Measurements from ENCODE around the gene MCM9.

The MCM9 gene

GRCh38 chr6:118780668-118781067 lies 154.3 kb downstream of the MCM9 start:
- no peak for DNase-seq

GRCh38 chr6:118776607-118777549 lies 158.1 kb downstream of the MCM9 start:
- H3K36me3 ChIP-seq (replicated peaks), result no peaks in the 10 kb centered on the region
- in situ Hi-C loops (cut with HindIII; ENCODE audit: low pct_ligation_motif_present, low sequenced_read_pairs), result loop anchor here (25.0 kb wide), 1 partner anchor 490 kb away; no protein-coding TSS in a partner anchor
- no peaks in the 10 kb centered on the region for H3K27me3 ChIP-seq (replicated peaks)
- no peak overlapping the region for H3K27ac ChIP-seq
- peak; percentile 85 for DNase-seq
- no peak overlapping the region for H3K4me3 ChIP-seq (ENCODE audit: low read depth, low read length)
- peak; percentile 77 for TF ChIP-seq CTCF (IDR thresholded peaks at IDR 0.05; ENCODE audit: low read depth, low read length, missing control alignments)

More at GRCh38 chr6:118780668-118781067, 154.3 kb downstream of the MCM9 start:
- Histone ChIP-seq H3K36me3 (replicated peaks) (no peaks in the 10 kb centered on the region), H3K4me3 (ENCODE audit: low read depth, low read length) (no peak overlapping the region), H3K27me3 (replicated peaks) (no peaks in the 10 kb centered on the region), H3K27ac (no peak overlapping the region)
- in situ Hi-C loops (cut with HindIII; ENCODE audit: low pct_ligation_motif_present, low sequenced_read_pairs), result loop anchor here (25.0 kb wide), 1 partner anchor 493 kb away; no protein-coding TSS in a partner anchor
- no peak for TF ChIP-seq CTCF (IDR thresholded peaks at IDR 0.05; ENCODE audit: low read depth, low read length, missing control alignments)

- DNase-seq, result no peak
Observed at GRCh38 chr6:118775381-118775780, 159.6 kb downstream of the MCM9 start.

GRCh38 chr6:118774581-118774980 lies 160.4 kb downstream of the MCM9 start:
- Histone ChIP-seq H3K27me3 (replicated peaks) (no peaks in the 10 kb centered on the region), H3K36me3 (replicated peaks) (no peaks in the 10 kb centered on the region), H3K4me3 (ENCODE audit: low read depth, low read length) (no peak overlapping the region), H3K27ac (no peak overlapping the region)
- DNase-seq, result no peak
- in situ Hi-C loops (cut with HindIII; ENCODE audit: low pct_ligation_motif_present, low sequenced_read_pairs), result no loop called here
- TF ChIP-seq CTCF (IDR thresholded peaks at IDR 0.05; ENCODE audit: low read depth, low read length, missing control alignments), result no peak

More at GRCh38 chr6:118775381-118775780, 159.6 kb downstream of the MCM9 start:
- Histone ChIP-seq H3K27ac (no peak overlapping the region), H3K36me3 (replicated peaks) (no peaks in the 10 kb centered on the region), H3K27me3 (replicated peaks) (no peaks in the 10 kb centered on the region), H3K4me3 (ENCODE audit: low read depth, low read length) (no peak overlapping the region)
- TF ChIP-seq CTCF (IDR thresholded peaks at IDR 0.05; ENCODE audit: low read depth, low read length, missing control alignments), result no peak
- in situ Hi-C loops (cut with HindIII; ENCODE audit: low pct_ligation_motif_present, low sequenced_read_pairs), result loop anchor here (25.0 kb wide), 1 partner anchor 488 kb away; no protein-coding TSS in a partner anchor

GRCh38 chr6:118772886-118773285 lies 162.1 kb downstream of the MCM9 start:
- no peak overlapping the region for H3K27ac ChIP-seq
- no peak for DNase-seq
- TF ChIP-seq CTCF (IDR thresholded peaks at IDR 0.05; ENCODE audit: low read depth, low read length, missing control alignments), result no peak
- H3K36me3 ChIP-seq (replicated peaks), result no peaks in the 10 kb centered on the region
- no peak overlapping the region for H3K4me3 ChIP-seq (ENCODE audit: low read depth, low read length)
- no peaks in the 10 kb centered on the region for H3K27me3 ChIP-seq (replicated peaks)
- in situ Hi-C loops (cut with HindIII; ENCODE audit: low pct_ligation_motif_present, low sequenced_read_pairs), result no loop called here

Data from brain microvascular endothelial cell (primary cell).